ENCODE data around the gene SLC5A8.

Gene SLC5A8, protein sequence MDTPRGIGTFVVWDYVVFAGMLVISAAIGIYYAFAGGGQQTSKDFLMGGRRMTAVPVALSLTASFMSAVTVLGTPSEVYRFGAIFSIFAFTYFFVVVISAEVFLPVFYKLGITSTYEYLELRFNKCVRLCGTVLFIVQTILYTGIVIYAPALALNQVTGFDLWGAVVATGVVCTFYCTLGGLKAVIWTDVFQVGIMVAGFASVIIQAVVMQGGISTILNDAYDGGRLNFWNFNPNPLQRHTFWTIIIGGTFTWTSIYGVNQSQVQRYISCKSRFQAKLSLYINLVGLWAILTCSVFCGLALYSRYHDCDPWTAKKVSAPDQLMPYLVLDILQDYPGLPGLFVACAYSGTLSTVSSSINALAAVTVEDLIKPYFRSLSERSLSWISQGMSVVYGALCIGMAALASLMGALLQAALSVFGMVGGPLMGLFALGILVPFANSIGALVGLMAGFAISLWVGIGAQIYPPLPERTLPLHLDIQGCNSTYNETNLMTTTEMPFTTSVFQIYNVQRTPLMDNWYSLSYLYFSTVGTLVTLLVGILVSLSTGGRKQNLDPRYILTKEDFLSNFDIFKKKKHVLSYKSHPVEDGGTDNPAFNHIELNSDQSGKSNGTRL

DNA sequence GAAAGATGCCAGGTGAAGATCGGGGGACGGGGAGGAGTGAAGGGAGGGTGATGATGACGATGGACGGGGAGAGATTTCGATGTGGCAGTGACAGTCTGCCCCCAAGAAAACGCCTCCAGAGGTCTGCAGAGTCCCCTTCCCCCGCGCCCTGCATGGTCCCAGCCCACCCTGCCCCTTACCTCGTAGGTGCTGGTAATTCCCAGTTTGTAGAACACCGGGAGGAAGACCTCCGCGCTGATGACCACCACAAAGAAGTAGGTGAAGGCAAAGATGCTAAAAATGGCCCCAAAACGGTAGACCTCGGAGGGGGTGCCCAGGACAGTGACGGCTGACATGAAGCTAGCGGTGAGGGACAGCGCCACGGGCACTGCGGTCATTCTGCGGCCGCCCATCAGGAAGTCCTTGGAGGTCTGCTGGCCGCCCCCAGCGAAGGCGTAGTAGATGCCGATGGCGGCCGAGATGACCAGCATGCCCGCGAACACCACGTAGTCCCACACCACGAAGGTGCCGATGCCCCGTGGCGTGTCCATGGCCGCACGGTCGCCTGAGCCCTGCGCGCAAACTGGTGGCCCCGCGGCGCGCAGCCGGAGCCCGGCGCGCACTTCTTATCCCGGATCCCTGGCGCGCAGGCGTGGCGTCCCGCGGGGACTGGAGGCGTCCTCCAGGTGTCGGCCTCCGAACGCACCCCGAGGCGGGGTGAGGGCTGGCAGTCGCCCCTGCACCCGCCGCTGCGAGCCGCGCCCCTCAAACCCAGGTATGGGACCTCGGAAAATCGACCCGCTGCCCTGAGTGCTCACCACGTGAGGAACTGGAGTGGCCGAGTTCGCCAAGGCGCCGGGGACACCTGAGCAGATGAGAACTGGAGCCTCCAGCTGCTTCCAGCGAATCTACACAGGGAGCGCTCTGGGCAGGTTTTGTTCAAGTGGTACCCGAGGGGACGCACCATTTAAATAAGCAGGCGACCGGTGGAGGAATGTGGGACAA is at the start of gene SLC5A8:
TSS of gene SLC5A8 (minus strand) at position 920 of the 984 bp plus-strand sequence. CDS start at position 530, 390 bp downstream.
- peak in 1 of 2 experiments; percentile 4 for DNase-seq

DNA sequence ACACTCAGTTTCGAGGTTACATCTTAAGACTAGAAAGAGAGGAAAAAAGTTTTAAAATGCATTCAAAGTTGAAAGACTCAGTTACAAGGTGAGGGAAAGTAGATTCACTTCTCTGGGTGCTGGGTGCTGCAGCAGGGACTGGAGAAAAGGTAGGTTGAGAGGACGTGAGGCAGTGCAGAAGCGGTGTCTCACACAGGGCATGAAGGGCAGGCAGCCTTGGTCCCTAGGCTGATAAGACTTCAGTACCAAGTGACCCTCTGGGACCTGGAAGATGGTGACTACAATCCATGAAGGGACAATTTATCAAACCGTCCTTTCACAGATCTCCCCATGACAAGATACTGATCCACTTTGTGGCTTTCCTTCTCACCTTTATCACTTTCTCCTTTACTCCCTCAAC is 47.3 kb upstream of the SLC5A8 start:
- no peak for DNase-seq

DNA sequence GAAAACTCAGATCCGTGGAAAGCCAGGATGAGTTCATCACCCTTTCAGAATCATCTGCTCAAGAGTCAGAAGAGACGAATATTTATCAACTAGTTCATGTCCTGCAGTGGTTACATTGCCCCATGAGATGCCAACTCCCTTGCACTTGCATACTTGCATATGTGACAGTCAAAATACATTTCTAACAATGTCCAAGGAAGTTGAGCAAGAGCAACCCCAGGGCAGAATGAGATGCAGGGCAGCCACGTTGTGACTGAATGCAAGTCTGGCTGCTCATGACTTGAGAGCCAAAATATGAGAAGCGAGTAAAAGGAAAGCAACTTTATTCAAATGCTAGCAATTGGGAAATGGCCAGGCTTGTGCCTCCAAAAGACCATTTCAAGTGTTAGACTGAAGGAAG is 46.2 kb upstream of the SLC5A8 start:
- DNase-seq, result no peak

DNA sequence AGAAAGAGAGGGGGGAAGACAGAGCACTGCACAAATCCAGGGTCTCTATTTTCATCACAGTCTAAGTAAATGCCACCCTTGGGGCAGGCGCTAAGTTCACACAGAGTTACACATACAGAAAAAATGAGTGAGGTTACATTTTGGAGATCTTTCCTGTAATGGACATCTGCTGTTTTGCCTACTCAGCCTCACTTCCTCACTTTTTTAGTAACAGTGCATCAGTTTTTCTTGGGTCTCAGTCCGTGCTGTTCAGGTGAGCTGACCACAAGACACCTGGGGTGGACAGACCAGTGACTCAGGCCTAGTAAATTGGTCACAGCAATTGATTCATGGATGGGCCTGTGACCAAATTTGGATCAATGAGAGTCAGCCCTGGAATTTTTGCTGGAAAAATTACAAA is 33.6 kb upstream of the SLC5A8 start:
- DNase-seq, result no peak

DNA sequence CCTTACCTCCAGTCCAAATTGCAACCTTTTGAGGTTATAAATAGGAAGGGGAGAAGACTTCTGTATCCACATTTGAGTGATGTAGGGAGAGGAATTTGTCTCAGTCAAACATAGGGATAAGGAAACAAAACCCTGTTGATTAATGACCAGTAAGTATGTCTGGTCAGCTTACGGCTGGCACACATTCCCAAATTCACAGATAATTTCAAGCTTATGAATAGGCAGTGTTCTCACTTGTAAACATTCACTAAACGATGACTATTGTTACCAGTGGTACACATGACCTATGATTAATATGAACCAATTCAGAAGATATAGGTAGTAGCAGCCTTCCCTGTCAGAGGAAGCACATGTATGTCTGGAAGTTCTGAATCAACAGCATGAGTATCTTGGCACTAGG is 33.0 kb upstream of the SLC5A8 start:
- DNase-seq, result no peak

DNA sequence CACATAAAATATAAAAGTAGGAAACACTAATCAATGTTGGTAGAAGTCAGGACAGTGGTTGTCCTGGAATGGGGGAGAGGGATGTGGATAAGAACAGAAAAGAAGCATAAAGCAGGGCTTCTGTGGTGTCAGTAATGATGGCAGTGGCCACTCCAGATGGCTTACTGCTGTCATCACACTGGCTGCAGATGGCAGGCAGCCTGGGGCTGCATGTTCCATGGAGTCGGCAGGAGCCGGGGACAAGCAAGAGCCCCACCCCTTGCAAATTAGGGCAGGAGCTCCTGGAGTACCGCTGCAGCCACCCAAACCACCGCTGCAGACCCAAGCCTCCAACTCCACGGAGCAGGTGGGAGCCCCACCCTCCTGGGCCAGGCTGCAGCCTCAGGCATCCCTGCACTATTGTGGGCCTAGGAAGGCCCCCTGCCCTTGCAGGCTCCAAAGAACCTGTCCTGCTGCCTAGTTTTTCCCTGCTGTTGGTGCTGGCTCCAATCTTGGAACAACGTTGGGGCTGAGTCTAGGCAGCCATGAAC is 28.8 kb upstream of the SLC5A8 start:
- DNase-seq, result no peak

DNA sequence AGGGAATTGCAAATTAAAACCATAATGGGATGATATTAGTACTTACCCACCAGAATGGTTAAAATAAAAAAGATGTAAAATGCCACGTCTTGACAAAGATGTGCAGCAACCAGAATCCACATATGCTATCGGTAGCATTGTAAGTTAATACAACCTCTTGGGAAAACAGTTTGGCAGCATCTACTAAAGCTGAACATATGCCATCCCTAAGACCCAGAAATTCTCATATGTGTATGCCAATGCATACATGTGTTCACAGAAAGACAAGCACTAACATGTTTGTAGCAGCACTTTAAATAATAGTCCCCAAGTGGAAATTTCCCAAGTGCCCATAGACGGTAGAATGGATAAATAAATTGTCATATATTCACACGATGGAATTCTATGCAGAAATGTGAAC is 28.3 kb upstream of the SLC5A8 start:
- no peak for DNase-seq

DNA sequence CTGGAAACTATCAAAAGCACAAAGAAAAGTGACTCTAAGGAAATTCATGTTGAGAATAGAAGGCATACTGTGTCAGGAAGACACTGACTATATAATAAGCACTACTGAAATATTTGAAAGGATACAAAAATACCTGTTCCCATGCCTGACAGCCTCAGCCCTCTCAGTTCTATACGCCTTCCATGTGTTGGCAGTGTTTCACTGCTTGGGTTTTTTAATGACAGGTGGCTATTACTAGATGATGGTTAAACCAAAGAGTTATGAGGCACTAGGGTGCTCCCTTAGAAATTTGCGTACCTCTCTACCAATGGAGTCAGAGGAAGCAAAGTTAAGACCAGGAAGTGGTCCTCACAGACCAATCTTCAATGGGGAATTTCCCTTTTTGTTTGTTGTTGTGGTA is 25.6 kb upstream of the SLC5A8 start:
- no peak for DNase-seq

DNA sequence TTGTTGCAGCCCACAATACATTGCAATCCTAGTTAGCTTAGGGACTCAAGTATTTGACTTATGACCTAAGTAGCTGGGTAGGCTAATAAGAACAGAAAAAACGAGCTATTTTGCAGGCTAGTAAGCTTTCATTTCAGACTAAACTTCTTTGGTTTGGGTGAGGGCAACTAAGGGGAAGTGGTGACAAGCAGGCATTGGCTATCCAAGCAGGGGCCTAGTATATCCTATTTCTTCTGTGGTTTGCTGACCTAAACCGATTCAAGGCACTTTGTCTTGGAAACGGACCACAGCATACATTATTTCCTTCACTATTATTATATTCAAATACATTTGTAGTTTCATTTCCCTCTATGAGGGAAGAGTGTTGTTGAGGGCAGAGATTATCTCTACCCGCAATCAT is 21.6 kb upstream of the SLC5A8 start:
- DNase-seq, result no peak

DNA sequence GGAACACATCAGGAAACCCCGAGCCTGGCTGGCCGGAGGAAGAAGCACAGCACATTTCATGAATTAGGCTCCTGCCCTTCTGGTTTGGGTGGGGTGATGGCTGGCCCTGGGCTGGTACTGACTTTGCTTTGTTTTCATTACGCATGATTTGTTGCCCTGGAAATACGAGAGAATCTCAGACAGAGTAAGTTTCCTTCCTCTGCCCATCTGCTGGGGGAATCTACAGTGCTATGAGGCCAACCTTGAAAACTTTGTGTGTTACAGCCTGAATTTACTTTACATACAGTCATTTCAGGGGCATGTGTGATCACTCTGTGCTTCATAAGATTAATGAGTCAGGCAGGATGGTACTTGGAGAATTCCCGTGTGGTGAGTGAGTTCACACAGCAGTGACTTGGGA is 20.5 kb upstream of the SLC5A8 start:
- DNase-seq, result no peak

DNA sequence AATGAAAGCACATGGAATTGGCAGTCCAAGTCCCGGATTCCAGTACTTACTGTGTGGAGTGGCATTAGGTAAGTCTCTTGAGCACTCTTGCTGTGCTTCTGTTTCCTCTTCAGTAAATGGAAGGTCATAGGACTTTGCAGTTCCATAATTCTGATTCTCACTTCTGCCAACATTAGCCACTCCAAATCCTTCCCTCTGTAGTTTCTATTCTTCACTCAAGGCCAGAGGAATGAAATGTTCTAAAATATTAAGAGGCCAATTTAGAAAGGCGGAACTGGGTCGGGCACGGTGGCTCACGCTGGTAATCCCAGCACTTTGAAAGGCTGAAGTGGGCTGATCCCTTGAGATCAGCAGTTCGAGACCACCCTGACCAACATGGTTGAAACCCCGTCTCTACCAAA is 19.8 kb upstream of the SLC5A8 start:
- DNase-seq, result no peak

DNA sequence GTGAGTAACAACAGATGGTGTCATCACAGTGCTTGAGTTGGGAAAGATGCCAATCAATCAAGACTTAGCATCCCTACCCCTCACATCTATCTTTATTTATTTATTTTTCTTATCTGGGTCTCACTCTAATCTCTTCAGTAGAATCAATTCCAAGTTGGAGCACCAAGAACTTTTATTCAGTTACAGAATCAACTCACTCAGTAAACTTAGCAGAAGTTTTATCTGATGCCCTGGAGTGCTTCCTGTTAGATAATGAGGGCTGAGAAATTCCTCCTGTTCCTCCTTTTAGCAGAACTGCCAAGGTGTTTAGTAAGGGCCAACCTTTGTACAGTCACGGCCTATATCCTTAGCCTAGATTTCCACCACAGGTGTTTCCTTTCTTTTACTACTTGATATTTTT is 11.3 kb upstream of the SLC5A8 start:
- no peak for DNase-seq

DNA sequence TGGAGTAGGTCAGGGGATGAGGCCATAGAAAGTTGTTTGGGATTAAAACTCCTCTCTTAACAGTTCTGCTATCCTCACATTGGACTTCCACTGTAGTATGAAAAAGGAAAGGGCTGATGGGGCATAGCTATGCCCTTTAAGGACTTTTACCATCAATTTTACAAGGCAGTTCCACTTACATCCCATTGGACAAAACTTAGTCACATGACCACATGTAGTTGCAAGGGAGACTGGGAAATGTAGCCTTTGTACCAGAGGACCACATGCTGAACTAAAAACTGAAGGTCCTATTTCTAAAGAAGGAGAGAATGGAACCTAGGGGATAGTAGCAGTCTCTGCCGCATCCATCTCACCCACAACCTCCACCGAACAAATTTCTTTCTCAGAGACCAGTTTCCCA is 6.8 kb upstream of the SLC5A8 start:
- DNase-seq, result no peak

DNA sequence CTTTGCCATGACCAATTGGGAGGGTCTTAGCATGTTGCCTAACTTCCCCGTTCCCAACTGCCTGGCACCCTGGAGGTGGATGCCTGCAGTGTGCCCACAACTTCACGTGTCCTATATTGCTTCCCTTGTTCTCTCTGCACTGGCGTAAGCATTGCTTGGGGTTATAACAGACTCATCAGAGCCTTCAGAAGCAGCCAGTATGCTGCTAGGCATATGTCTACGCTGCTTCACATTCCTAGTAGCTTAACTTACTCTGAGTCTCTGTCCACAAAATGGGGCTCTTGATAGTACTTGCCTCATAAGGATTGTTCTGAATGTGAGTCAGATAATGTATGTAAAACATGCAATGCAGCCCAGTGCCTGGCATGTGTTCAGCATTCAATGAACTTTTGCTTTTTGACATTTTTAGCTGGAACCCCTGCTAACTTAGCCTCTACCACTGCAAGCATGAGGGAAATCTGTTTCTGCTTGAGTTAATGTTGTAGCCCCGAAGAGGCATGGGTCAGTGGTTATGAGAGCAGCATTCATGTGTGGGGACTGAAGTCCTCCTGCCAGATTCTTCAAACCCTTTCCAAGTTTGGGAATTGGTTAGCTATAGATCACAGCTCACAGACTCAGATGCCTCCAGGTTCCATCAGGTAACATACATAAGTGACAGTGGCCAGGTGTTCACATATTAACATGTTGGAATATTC is 2.8 kb downstream of the SLC5A8 start:
- no peak for DNase-seq

DNA sequence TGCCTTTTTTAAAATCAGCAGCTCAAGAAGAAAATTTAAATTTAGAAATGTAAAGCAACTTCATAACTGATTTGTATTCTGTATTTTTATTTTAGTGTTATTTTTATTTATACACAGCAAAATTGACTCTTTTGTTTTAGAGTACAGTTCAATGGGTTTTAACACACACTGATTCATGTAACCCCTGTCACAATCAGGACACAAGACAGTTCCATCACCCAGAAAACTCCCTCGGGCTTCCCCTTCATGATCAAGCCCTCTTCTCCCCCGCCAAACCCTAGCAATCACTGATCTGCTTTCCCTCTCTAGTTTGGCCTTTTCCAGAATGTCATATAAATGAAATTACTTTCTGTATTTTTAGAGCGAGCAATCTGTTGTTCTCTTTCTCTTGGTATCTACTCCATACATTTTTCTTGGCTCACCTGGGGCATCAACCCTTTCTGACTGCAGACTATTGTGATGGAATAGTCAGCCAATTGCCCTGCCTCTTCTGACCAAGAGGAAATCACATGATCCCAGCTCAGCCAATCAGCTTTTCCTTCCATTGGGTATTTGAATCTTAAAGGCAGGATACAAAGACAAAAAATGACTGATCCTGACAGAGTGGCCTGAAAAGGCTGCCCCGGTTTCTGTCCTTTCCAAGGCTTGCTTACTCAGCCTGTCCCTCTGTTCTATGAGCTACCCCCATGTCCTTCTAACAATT is 5.3 kb downstream of the SLC5A8 start:
- DNase-seq, result no peak

DNA sequence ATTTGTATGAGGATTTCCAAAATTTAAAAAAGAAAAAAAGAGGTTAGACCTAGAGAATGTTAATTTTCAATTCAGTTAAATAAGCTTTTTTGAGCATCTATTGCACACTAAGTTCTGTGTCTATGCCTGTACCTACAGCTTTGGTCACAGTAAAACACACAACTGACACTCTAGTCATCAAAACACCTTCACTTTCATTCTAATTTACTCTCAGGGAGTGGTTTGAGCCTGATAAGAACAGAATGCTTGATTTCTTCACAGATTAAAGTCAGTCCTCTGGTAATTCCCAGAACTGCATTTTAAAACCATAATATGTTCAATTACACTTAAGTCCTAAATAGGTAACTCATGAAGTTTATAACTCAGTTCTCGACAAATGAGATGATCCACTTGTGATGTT is 9.2 kb downstream of the SLC5A8 start:
- DNase-seq, result no peak

DNA sequence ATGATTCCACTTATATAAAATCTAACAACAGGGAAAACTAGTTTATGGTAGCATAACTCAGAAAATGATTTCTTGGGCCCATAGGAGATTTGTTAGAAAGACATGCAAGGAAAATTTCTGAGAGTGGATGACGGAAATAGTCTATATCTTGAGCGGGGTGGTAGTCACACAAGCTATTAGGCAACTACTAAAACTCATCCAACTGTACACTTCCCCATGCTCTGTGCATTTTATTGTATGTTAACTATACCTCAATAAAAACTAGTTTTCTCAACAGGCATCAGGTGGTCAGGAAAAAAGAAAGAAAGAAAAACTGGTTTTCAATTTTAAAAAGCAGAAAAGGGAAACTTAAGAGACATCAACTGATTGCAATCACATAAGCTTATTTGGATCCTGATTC is 9.9 kb downstream of the SLC5A8 start:
- no peak for DNase-seq

DNA sequence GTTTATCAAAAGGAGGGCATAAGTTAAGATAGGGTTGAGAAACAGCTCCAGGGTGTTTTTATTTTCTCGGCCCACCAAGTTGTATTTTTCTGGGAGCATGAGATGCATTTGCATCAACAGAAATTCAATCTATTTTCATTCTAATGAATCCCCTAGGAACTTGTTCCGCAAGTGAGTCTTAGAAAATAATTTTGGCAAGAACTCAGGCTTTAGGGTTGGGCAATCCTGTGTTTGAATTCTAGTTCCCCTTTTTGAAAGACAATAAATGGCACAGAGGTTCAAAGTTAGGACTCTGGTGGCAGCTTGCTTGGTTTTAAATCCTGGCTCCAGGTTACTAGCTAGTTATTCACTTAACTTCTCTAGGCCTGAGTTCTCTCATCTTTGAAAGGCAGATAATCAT is 23.7 kb downstream of the SLC5A8 start:
- DNase-seq, result no peak

DNA sequence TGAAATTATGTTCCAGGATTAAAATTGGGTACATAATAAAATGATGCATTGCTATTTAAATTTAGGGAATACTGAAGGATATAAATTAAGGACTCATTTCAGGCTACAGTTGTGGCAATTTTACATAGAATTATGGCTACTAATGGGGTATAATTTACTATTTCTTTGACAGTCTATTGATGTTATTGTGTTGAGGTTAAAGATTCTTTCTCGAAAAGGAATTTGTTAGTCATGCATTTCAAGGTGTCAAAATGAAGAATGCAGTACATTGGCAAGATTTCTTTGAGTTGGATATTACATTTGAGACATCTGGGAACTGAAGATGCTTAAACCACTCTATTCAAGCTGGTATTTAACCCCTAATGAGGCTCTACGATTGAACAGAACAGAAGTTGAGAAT is 28.3 kb downstream of the SLC5A8 start:
- no peak for DNase-seq

DNA sequence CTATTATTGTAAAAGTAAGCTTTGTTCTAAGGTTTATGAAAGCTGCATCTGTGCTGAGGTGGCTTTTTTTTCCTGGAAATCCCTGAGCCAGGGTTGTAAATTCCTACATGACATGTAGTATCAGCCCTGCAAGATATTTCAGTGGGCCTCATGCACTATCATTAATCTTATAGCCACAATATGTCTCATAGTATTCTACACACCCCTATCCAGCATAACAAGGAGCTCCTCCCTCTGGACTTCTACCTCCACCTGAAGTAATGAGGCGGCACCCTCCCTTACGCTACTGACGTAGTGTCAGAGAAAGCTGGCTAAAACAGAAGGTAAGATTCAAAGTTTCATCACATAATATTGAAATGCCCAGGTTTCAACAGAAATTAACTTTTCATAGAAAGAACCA is 35.5 kb downstream of the SLC5A8 start:
- no peak for DNase-seq

DNA sequence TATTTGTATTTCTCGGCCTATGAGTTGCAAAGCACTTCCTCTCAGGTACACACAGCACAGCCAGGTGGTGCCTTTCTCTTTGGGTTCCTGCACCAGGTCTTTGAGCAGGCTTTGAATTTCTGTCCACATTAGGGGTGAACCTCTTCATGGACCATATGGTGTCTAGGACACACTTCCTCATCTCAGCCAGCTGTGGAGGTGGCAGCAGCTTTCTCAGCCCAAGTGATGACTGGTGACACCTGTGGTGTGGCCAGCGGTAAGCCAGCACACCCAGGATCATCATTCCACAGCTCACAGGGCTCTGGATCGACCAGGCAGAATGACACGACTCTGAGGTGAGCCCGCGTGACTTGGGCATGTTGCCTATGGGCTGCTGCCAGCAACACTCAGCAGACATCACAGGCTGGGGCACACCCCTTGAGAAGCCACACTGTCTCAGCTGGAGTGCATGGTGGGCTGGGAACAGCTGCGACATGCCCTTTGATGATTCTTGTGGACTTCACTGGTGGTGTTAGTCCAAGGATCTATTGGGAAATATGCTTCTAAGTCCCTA is 36.8 kb downstream of the SLC5A8 start:
- no peak for DNase-seq

DNA sequence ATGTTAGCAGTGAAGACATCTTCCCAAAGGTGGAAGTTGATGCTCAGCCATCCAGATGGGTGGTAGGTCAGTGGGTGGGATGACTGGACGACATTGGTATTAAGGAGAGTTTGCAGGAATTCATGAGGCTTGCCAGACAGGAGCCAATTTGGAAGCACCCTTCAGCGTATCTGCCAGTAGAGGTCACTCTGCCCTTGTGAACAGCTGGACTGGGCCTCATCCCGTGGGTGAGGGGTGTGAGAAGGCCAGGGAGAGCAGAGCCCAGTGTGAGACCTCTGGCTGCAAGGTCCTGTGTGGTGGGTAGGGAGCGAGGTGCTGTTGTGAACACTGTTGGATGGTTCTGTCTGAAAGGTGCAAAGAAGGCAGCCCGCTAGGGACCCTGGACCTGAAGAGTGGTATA is 37.7 kb downstream of the SLC5A8 start:
- peak; percentile 25 to 52 for DNase-seq

All from NCI-H526 (cell line).